Naive thymus-derived CD4-positive, alpha-beta T cell (primary cell): Measurements from ENCODE around the gene FRMD6. TPM values are rescaled to one million over a fixed set of nuclear protein-coding genes. Genes with fewer than 3 reads are reported as not detected.

Experiments
- ATAC-seq: fragments of 150-1000 bp; cut with Tn5 transposase; 2 replicates; pipeline ENCODE4 v1.10.0; 2021; ENCODE audit warnings: mild to moderate bottlenecking, moderate library complexity
- CTCF ChIA-PET: fragments of 350-600 bp; sonication (Branson Sonifier 250); formaldehyde crosslinking; loops from one replicate; lab custom pipeline; 2021; ENCODE audit warnings: antibody characterized with exemption; lab: Charles Lee
- POLR2A ChIA-PET: fragments of 350-600 bp; sonication (Branson Sonifier 250); formaldehyde crosslinking; loops from one replicate; lab custom pipeline; 2021; ENCODE audit warnings: antibody characterized with exemption, inconsistent platforms; lab: Charles Lee
- DNase-seq, 9 donors: peaks; one replicate each; pipeline versions ENCODE4 v3.0.0 to v3.0.0-alpha.2; 2020 to 2022; ENCODE audit warnings: mixed read lengths in 1 of 9
- H3K27ac ChIP-seq: one replicate; pipeline ENCODE4 v1.7.0; 2013; ENCODE audit warnings: mild to moderate bottlenecking, low read depth, low read length, moderate library complexity
- H3K27me3 ChIP-seq, 2 donors: one replicate each; pipeline ENCODE4 v1.7.0; 2013; ENCODE audit warnings: low read length in 2 of 2, mild to moderate bottlenecking in 2 of 2, moderate library complexity in 2 of 2; ENCODE audit not compliant: control insufficient read depth in 2 of 2, insufficient read depth in 2 of 2
- H3K36me3 ChIP-seq, 3 experiments: 1 replicate in 2 of 3; 2 replicates in 1 of 3; pipeline ENCODE4 v1.7.0; 2013; ENCODE audit warnings: low read length in 3 of 3, mild to moderate bottlenecking in 3 of 3, moderate library complexity in 1 of 3; ENCODE audit not compliant: insufficient read depth in 3 of 3, control insufficient read depth in 2 of 3
- H3K4me1 ChIP-seq, 2 donors: one replicate each; pipeline ENCODE4 v1.7.0; 2013; ENCODE audit warnings: low read length in 2 of 2, mild to moderate bottlenecking in 2 of 2, moderate library complexity in 1 of 2; ENCODE audit not compliant: control insufficient read depth in 2 of 2, insufficient read depth in 2 of 2
- H3K4me3 ChIP-seq: 2 replicates; pipeline ENCODE4 v1.7.0; 2013; ENCODE audit warnings: mild to moderate bottlenecking, low read length
- H3K9me3 ChIP-seq, 3 experiments: 1 replicate in 2 of 3; 2 replicates in 1 of 3; pipeline ENCODE4 v1.7.0; 2013; ENCODE audit warnings: low read length in 3 of 3; ENCODE audit not compliant: control insufficient read depth in 2 of 3
- H3K27ac Mint-ChIP-seq, 9 donors: one replicate each; pipeline ENCODE4 v1.8.0; 2020 to 2022; ENCODE audit warnings: mixed read lengths in 9 of 9, mild to moderate bottlenecking in 8 of 9, moderate library complexity in 5 of 9, inconsistent platforms in 2 of 9
- H3K27me3 Mint-ChIP-seq, 5 donors: one replicate each; pipeline ENCODE4 v1.8.0; 2021 to 2022; ENCODE audit warnings: mixed read lengths in 5 of 5, mild to moderate bottlenecking in 1 of 5
- H3K36me3 Mint-ChIP-seq, 5 donors: one replicate each; pipeline ENCODE4 v1.8.0; 2020 to 2022; ENCODE audit warnings: mixed read lengths in 5 of 5, mild to moderate bottlenecking in 3 of 5, inconsistent platforms in 1 of 5
- H3K4me1 Mint-ChIP-seq, 7 donors: one replicate each; pipeline ENCODE4 v1.8.0; 2020 to 2022; ENCODE audit warnings: mixed read lengths in 7 of 7, mild to moderate bottlenecking in 3 of 7, inconsistent platforms in 1 of 7
- H3K4me3 Mint-ChIP-seq, 10 donors: one replicate each; pipeline ENCODE4 v1.8.0; 2020 to 2022; ENCODE audit warnings: mild to moderate bottlenecking in 10 of 10, mixed read lengths in 10 of 10, moderate library complexity in 6 of 10, inconsistent platforms in 2 of 10
- H3K9me3 Mint-ChIP-seq, 11 donors: one replicate each; pipeline ENCODE4 v1.8.0; 2020 to 2022; ENCODE audit warnings: mixed read lengths in 11 of 11, mild to moderate bottlenecking in 4 of 11, inconsistent platforms in 1 of 11, moderate library complexity in 1 of 11
- intact Hi-C, 2 donors: fragments of 100-400 bp; cut with micrococcal nuclease; formaldehyde crosslinking; loops; one replicate each; pipeline ENCODE4 v1.15.1; 2023
- polyA plus RNA-seq, 2 donors: library from polyadenylated mRNA; unstranded; fragments of 300-500 nt; fragmentation: Illumina TruSeq; gene quantifications; one replicate each; pipeline ENCODE4 v1.2.3, GENCODE V29; 2021
- total RNA-seq, 6 experiments: library from RNA in 5 of 6; stranded (reverse) in 5 of 6; gene quantifications; 1 replicate in 5 of 6; 2 replicates in 1 of 6; pipeline ENCODE4 v1.2.3 and lab custom pipeline; 2021 to 2026

The FRMD6 gene
- total and polyA plus RNA-seq, 7 experiments from 2014 or later, result 0.28 to 4.8 (median 3.8) TPM

DNA sequence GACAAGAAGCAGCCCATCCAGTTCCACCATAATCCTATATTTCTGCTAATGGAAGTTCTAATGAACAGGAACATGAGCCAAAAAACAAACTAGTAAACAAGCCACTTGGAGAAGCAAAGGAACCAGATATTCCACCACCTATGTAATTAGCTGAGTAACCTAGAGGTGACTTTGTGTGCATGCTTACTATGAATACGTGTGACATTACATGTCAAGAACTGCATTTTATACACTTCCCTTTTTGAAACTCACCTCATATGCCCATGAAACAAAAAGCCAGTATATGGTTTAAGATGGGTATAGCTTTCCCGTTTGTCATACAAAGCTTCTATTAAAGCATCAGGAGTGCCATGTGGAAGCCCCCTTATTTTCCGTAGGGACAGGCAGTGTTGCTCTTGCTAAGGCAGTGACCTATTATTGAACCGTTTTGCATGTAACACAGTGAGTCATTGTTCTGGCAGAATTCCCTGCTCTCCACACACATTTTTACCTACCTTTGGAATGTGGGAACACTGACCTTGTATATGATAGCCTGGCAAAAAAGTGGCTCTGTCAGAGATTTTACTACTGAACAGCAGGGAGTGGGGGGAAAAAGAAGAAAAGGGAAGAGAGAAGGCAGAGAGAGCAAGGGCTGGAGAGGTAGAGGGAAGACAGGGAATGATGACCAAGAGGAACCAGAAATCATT, 34.8 kb upstream of the FRMD6 start:
- H3K4me3 ChIP-seq, result no peak overlapping the region
- no peak overlapping the region for H3K27ac ChIP-seq
- no peaks in the 10 kb centered on the region for H3K27me3 ChIP-seq
- Mint-ChIP-seq H3K4me3 (no peak overlapping the region), H3K27me3 (peaks cover 0 to 19% (median 8%) of the 10 kb centered on the region in 5 donors), H3K27ac (no peak overlapping the region), H3K36me3 (no peaks in the 10 kb centered on the region), H3K4me1 (no peaks in the 10 kb centered on the region), H3K9me3 (no peaks in the 10 kb centered on the region)
- ATAC-seq (no peak), DNase-seq (no peak)
- H3K36me3 ChIP-seq, result no peaks in the 10 kb centered on the region
- ChIA-PET CTCF (interaction anchor here (0.6 kb wide), 1 partner anchor 328 kb away, joined by 3 read pairs; no protein-coding TSS in a partner anchor), POLR2A (no interaction called here)
- intact Hi-C loops, result no loop called here
- no peaks in the 10 kb centered on the region for H3K9me3 ChIP-seq
- H3K4me1 ChIP-seq, result no peaks in the 10 kb centered on the region

- intact Hi-C loops, result no loop called here
- ChIA-PET CTCF (interaction anchor here (0.6 kb wide), 1 partner anchor 44 kb away, joined by 3 read pairs; no protein-coding TSS in a partner anchor), POLR2A (no interaction called here)
- Histone ChIP-seq H3K27me3 (no peaks in the 10 kb centered on the region), H3K27ac (no peak overlapping the region), H3K4me1 (no peaks in the 10 kb centered on the region), H3K36me3 (no peaks in the 10 kb centered on the region), H3K4me3 (no peak overlapping the region), H3K9me3 (no peaks in the 10 kb centered on the region)
- peaks cover 0 to 4% (median 0%) of the 10 kb centered on the region in 11 donors for H3K9me3 Mint-ChIP-seq
- H3K4me1 Mint-ChIP-seq, result no peaks in the 10 kb centered on the region
- DNase-seq, result no peak
- H3K4me3 Mint-ChIP-seq, result no peak overlapping the region
- H3K36me3 Mint-ChIP-seq, result no peaks in the 10 kb centered on the region
- no peak overlapping the region for H3K27ac Mint-ChIP-seq
- no peak for ATAC-seq
- peaks cover 0 to 19% (median 12%) of the 10 kb centered on the region in 5 donors for H3K27me3 Mint-ChIP-seq
Measured at GRCh38 chr14:51619561-51619960, 32.1 kb upstream of the FRMD6 start.

DNA sequence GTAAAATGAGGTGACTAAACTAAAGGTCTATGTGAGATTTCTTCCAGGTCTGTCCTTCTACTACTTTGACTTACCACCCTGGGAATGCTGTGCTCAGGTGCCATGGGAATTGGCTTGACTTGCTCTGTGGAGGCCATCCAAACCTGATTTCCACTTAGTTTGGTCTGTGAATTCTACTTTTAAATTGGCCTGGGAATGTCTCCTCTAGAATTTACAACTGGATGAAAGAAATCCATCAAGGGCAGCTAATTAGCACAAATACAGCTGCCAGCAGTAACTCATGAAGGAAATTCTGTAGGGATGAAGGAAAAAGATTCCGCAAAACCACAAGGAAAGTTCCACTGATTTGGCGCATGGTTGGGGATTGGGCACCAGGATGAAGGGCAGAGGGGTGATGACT, 31.7 kb upstream of the FRMD6 start:
- Histone ChIP-seq H3K27ac (no peak overlapping the region), H3K27me3 (no peaks in the 10 kb centered on the region), H3K4me3 (no peak overlapping the region), H3K9me3 (no peaks in the 10 kb centered on the region), H3K4me1 (no peaks in the 10 kb centered on the region), H3K36me3 (no peaks in the 10 kb centered on the region)
- Mint-ChIP-seq H3K4me1 (no peaks in the 10 kb centered on the region), H3K36me3 (no peaks in the 10 kb centered on the region), H3K4me3 (no peak overlapping the region), H3K27ac (no peak overlapping the region), H3K9me3 (peaks cover 0 to 4% (median 0%) of the 10 kb centered on the region in 11 donors), H3K27me3 (peaks cover 0 to 19% (median 12%) of the 10 kb centered on the region in 5 donors)
- ATAC-seq (no peak), DNase-seq (no peak)
- ChIA-PET CTCF (interaction anchor here (0.6 kb wide), 1 partner anchor 32 kb away, joined by 4 read pairs; no protein-coding TSS in a partner anchor), POLR2A (no interaction called here)
- intact Hi-C loops, result no loop called here

DNA sequence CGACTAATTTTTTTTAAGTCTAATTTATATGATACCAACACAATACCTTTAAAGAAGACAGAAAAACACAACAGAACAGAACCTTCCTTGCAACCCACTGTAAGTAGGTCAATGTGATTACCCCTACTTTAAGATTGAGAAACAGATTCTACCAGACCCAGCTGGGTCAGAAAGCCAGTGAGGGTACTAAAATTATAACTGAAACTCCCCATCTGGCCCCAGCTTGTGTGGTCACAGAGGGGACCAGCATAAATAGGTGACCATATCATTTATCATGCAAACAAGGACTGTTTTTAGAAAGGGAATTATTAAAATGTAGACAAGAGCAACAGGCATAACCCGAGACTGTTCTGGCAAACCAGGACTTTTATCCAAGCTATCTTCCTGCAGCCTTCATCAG, 30.1 kb upstream of the FRMD6 start:
- Mint-ChIP-seq H3K4me3 (no peak overlapping the region), H3K4me1 (peaks cover 0 to under 1% (median 0%) of the 10 kb centered on the region in 7 donors), H3K9me3 (peaks cover 0 to 4% (median 0%) of the 10 kb centered on the region in 11 donors), H3K36me3 (no peaks in the 10 kb centered on the region), H3K27ac (no peak overlapping the region), H3K27me3 (peaks cover 0 to 15% (median 10%) of the 10 kb centered on the region in 5 donors)
- ChIA-PET CTCF (no interaction called here), POLR2A (no interaction called here)
- H3K27me3 ChIP-seq, result no peaks in the 10 kb centered on the region
- intact Hi-C loops, result no loop called here
- H3K36me3 ChIP-seq, result no peaks in the 10 kb centered on the region
- no peaks in the 10 kb centered on the region for H3K4me1 ChIP-seq
- ATAC-seq (no peak), DNase-seq (no peak)
- H3K4me3 ChIP-seq, result no peak overlapping the region
- no peak overlapping the region for H3K27ac ChIP-seq
- no peaks in the 10 kb centered on the region for H3K9me3 ChIP-seq

GRCh38 chr14:51622376-51622775, 29.3 kb upstream of the FRMD6 start:
- intact Hi-C loops, result no loop called here
- H3K36me3 ChIP-seq, result no peaks in the 10 kb centered on the region
- peaks cover 0 to 6% (median 4%) of the 10 kb centered on the region in 7 donors for H3K4me1 Mint-ChIP-seq
- no peaks in the 10 kb centered on the region for H3K4me1 ChIP-seq
- ATAC-seq (no peak), DNase-seq (no peak)
- H3K27me3 ChIP-seq, result no peaks in the 10 kb centered on the region
- H3K4me3 Mint-ChIP-seq, result no peak overlapping the region
- no peak overlapping the region for H3K4me3 ChIP-seq
- H3K27me3 Mint-ChIP-seq, result peaks cover 0 to 11% (median 6%) of the 10 kb centered on the region in 5 donors
- no peaks in the 10 kb centered on the region for H3K36me3 Mint-ChIP-seq
- ChIA-PET POLR2A (no interaction called here), CTCF (no interaction called here)
- peaks cover 0 to 4% (median 0%) of the 10 kb centered on the region in 11 donors for H3K9me3 Mint-ChIP-seq
- no peaks in the 10 kb centered on the region for H3K9me3 ChIP-seq
- H3K27ac Mint-ChIP-seq, result no peak overlapping the region
- no peak overlapping the region for H3K27ac ChIP-seq

- no peak for DNase-seq
- no peak overlapping the region for H3K27ac ChIP-seq
- H3K4me1 Mint-ChIP-seq, result peaks cover 0 to 6% (median 4%) of the 10 kb centered on the region in 7 donors
- no peak for ATAC-seq
- no peaks in the 10 kb centered on the region for H3K36me3 Mint-ChIP-seq
- H3K4me3 Mint-ChIP-seq, result no peak overlapping the region
- no peak overlapping the region for H3K4me3 ChIP-seq
- H3K9me3 ChIP-seq, result no peaks in the 10 kb centered on the region
- no peaks in the 10 kb centered on the region for H3K27me3 ChIP-seq
- CTCF ChIA-PET, result no interaction called here
- H3K36me3 ChIP-seq, result no peaks in the 10 kb centered on the region
- POLR2A ChIA-PET, result no interaction called here
- H3K4me1 ChIP-seq, result no peaks in the 10 kb centered on the region
- H3K27ac Mint-ChIP-seq, result no peak overlapping the region
- intact Hi-C loops, result no loop called here
- H3K27me3 Mint-ChIP-seq, result peaks cover 0 to 10% (median 4%) of the 10 kb centered on the region in 5 donors
- H3K9me3 Mint-ChIP-seq, result peaks cover 0 to 5% (median 0%) of the 10 kb centered on the region in 11 donors
Measured at GRCh38 chr14:51624955-51625569, 26.6 kb upstream of the FRMD6 start.
